ENCODE results near the gene CRYGS. TPM values are rescaled to one million over a fixed set of nuclear protein-coding genes. Genes with fewer than 3 reads are reported as not detected.

Gene CRYGS
- total and polyA plus RNA-seq, 2 experiments from 2014 or later, result 2.0 to 2.9 TPM

- H3K4me3 ChIP-seq, result no peak overlapping the region
- H3K79me2 ChIP-seq (replicated peaks; ENCODE audit: insufficient read depth), result no peaks in the 10 kb centered on the region
- no peaks in the 10 kb centered on the region; the same call in 2 of the 3 replicates for H3K9me3 Mint-ChIP-seq
- H3F3A ChIP-seq (replicated peaks; ENCODE audit: low read depth), result no peaks in the 10 kb centered on the region
- no peaks in the 10 kb centered on the region for H3K9me2 ChIP-seq (ENCODE audit: insufficient read depth)
- no peaks in the 10 kb centered on the region for H3K27me3 ChIP-seq (ENCODE audit: insufficient read depth)
- no peak overlapping the region for H2AFZ ChIP-seq
- no peak overlapping the region for H3K27ac Mint-ChIP-seq
- H3K36me3 ChIP-seq (ENCODE audit: insufficient read depth), result no peaks in the 10 kb centered on the region
- H3K36me3 Mint-ChIP-seq (ENCODE audit: low read depth), result no peaks in the 10 kb centered on the region
- no peaks in the 10 kb centered on the region for H4K20me1 ChIP-seq (replicated peaks; ENCODE audit: insufficient read depth)
- no peak overlapping the region for H3K4me3 Mint-ChIP-seq
- H3K4me2 ChIP-seq, result no peak overlapping the region
- no peaks in the 10 kb centered on the region for H3K4me1 ChIP-seq (ENCODE audit: insufficient read depth)
- no peak overlapping the region for H3K27ac ChIP-seq (ENCODE audit: low read depth)
- TF ChIP-seq EZH2phosphoT487 (IDR thresholded peaks at IDR 0.05; ENCODE audit: unreplicated experiment) (no peak), JUNB (IDR thresholded peaks at IDR 0.05; ENCODE audit: unreplicated experiment) (no peak), EZH2 (IDR thresholded peaks at IDR 0.05; ENCODE audit: low read depth, unreplicated experiment) (no peak), NANOG (IDR thresholded peaks at IDR 0.05; ENCODE audit: borderline replicate concordance) (no peak), ZNF114 (CRISPR knock-in tag; IDR thresholded peaks at IDR 0.05) (no peak), CREB1 (CRISPR knock-in tag; IDR thresholded peaks at IDR 0.05; ENCODE audit: low read depth) (no peak), ZNF462 (CRISPR knock-in tag; IDR thresholded peaks at IDR 0.05) (no peak), REST (IDR thresholded peaks at IDR 0.05; ENCODE audit: unreplicated experiment) (no peak), STAT1 (IDR thresholded peaks at IDR 0.05; ENCODE audit: unreplicated experiment) (no peak), CTCF (conservative IDR thresholded peaks at IDR 0.05; ENCODE audit: low read depth in 2 of 2) (no peak), ZNF331 (CRISPR knock-in tag; IDR thresholded peaks at IDR 0.05; ENCODE audit: low read depth) (no peak), POLR2AphosphoS5 (IDR thresholded peaks at IDR 0.05; ENCODE audit: low read depth) (no peak), ETS1 (IDR thresholded peaks at IDR 0.05) (no peak)
- DNase-seq (ENCODE audit: low spot score), result no peak
- H3K4me1 Mint-ChIP-seq, result peaks cover 6% of the 10 kb centered on the region
- ATAC-seq, result no peak
- H3K27me3 Mint-ChIP-seq (ENCODE audit: insufficient read depth, low read depth, poor library complexity), result peaks cover 2% of the 10 kb centered on the region
These were observed 49.7 kb upstream of the CRYGS start for GRCh38 chr3:186593862-186594261.

Measured in GM23338 (cell line).